GM19324 (cell line): ENCODE data around the gene ABCG4.
"Not testable (repeated sequence)": the region's sequence is repeated elsewhere in the genome, so short reads cannot be mapped to it uniquely, and the experiment has no call there.

Source experiments
- ATAC-seq: cut with Tn5 transposase; IDR thresholded peaks from one replicate; pipeline ENCODE4 v1.9.1; 2021; ENCODE audit warnings: mild to moderate bottlenecking, moderate library complexity; ENCODE audit not compliant: unreplicated experiment, low FRiP score

ABCG4 gene

GRCh38 chr11:119149018-119149785 is at the start of gene ABCG4:
TSS of gene ABCG4 (plus strand) at chr11:119149052. CDS start at chr11:119149966, 914 bp downstream.
- ATAC-seq = no peak

GRCh38 chr11:119099711-119100110 is 49.1 kb upstream of the ABCG4 start:
- no peak for ATAC-seq

GRCh38 chr11:119100246-119100970 is 48.4 kb upstream of the ABCG4 start:
- no peak for ATAC-seq

- peak; percentile 18 for ATAC-seq
Observed at GRCh38 chr11:119100994-119101758, 47.7 kb upstream of the ABCG4 start.

GRCh38 chr11:119101759-119102423 is 47.0 kb upstream of the ABCG4 start, which contains the start of gene DPAGT1:
TSS of gene DPAGT1 (minus strand) at chr11:119101853. CDS start at chr11:119101655, 198 bp downstream.
- ATAC-seq = peak; percentile 82

GRCh38 chr11:119103161-119103664 is 45.6 kb upstream of the ABCG4 start:
- not testable (repeated sequence) for ATAC-seq

- no peak for ATAC-seq
Observed at GRCh38 chr11:119103793-119104192, 45.1 kb upstream of the ABCG4 start.

GRCh38 chr11:119106564-119107537 is 42.0 kb upstream of the ABCG4 start, which contains the start of gene C2CD2L:
TSS of gene C2CD2L (plus strand) at chr11:119107344. CDS start at chr11:119107742, 398 bp downstream.
- peak; percentile 61 for ATAC-seq

GRCh38 chr11:119107538-119108145 is 41.2 kb upstream of the ABCG4 start:
- peak; percentile 24 for ATAC-seq

GRCh38 chr11:119108146-119108856 is 40.6 kb upstream of the ABCG4 start:
- no peak for ATAC-seq

- ATAC-seq = no peak
Observed at GRCh38 chr11:119108857-119109221, 40.0 kb upstream of the ABCG4 start.

GRCh38 chr11:119109843-119110242 is 39.0 kb upstream of the ABCG4 start:
- no peak for ATAC-seq

GRCh38 chr11:119110439-119110838 is 38.4 kb upstream of the ABCG4 start:
- no peak for ATAC-seq

GRCh38 chr11:119111361-119111925 is 37.4 kb upstream of the ABCG4 start:
- no peak for ATAC-seq

GRCh38 chr11:119112314-119113020 is 36.4 kb upstream of the ABCG4 start:
- no peak for ATAC-seq

- no peak for ATAC-seq
Observed at GRCh38 chr11:119113716-119114115, 35.1 kb upstream of the ABCG4 start.

GRCh38 chr11:119114351-119114750 is 34.5 kb upstream of the ABCG4 start:
- ATAC-seq = no peak
